IMR-90 (cell line): ENCODE results near the gene TRUB2.

Experiments
- CEBPB ChIP-seq: IDR thresholded peaks from 2 replicates; pipeline ENCODE4 v1.6.1; 2012; ENCODE audit warnings: low read depth, low read length, improper control_type of control experiment
- CTCF ChIP-seq: conservative IDR thresholded peaks from 2 replicates; pipeline ENCODE4 v1.5.1; 2012; ENCODE audit warnings: mild to moderate bottlenecking, low read depth, low read length, improper control_type of control experiment
- MXI1 ChIP-seq: IDR thresholded peaks from 2 replicates; pipeline ENCODE4 v1.6.1; 2012; ENCODE audit warnings: low read depth, mild to moderate bottlenecking, low read length, moderate library complexity, borderline replicate concordance
- POLR2A ChIP-seq: IDR thresholded peaks from 2 replicates; pipeline ENCODE4 v1.6.1; 2012; ENCODE audit warnings: mild to moderate bottlenecking, low read depth, low read length
- RFX5 ChIP-seq: IDR thresholded peaks from 2 replicates; pipeline ENCODE4 v1.8.0; 2012; ENCODE audit warnings: low read depth, mild to moderate bottlenecking, low read length, moderate library complexity
- SMC3 ChIP-seq: fragments of 150-350 bp; IDR thresholded peaks from 2 replicates; pipeline ENCODE4 v1.6.1; 2016; ENCODE audit warnings: low read depth, mild to moderate bottlenecking, antibody characterized with exemption, low read length, moderate library complexity
- USF2 ChIP-seq: fragments of 150-350 bp; IDR thresholded peaks from 2 replicates; pipeline ENCODE4 v1.6.1; 2017; ENCODE audit warnings: mild to moderate bottlenecking, antibody characterized with exemption, low read length, low read depth

- TF ChIP-seq CTCF: no peak
- TF ChIP-seq POLR2A: no peak
- TF ChIP-seq CEBPB: peak; percentile 56
- no peak for TF ChIP-seq MXI1
- TF ChIP-seq SMC3: no peak
- no peak for TF ChIP-seq RFX5
- no peak for TF ChIP-seq USF2
Observed at GRCh38 chr9:128323791-128324190, 1.5 kb upstream of the TRUB2 start.
